Erythroblast (primary cell): ENCODE data around the gene RNF39.

Experiments used
- DNase-seq, 2 experiments: peaks; one replicate each; lab custom pipeline; 2025; lab: John Stamatoyannopoulos, UW
- GATA1 ChIP-seq: IDR thresholded peaks from 2 replicates; pipeline ENCODE4 v1.6.1; 2011; ENCODE audit warnings: low read depth, mild to moderate bottlenecking, control low read depth, low read length, moderate library complexity
- POLR2A ChIP-seq: IDR thresholded peaks from 2 replicates; pipeline ENCODE4 v1.6.1; 2011; ENCODE audit warnings: mild to moderate bottlenecking, low read length

The RNF39 gene

DNA sequence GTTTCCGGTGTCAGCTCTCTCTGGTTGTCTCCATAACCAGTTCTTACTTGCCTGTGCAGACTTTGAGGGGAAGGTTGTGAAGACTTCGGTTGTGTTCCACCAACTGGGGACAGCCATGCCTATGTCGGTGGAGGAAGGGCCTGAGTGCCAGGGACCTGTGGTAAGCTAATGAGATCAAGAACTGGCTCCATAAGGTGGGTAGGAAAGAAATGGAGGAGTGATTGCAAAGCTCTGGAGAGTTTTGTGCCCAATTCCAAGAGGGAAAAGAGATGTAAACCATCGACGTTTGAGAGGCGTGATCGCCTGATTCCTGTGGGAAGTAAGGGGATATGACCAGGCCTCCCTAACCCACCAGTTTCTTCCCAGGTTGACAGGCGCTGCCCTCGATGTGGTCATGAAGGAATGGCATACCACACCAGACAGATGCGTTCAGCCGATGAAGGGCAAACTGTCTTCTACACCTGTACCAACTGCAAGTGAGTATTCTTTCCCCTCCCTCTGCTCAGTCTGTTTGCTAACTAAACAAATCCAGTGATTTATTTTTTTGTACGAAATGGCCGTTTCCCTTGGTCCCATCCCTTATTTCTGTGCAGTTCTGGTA, 13.6 kb downstream of the RNF39 start:
- peak; percentile 38 to 65 for DNase-seq
- TF ChIP-seq POLR2A (no peak), GATA1 (no peak)

DNA sequence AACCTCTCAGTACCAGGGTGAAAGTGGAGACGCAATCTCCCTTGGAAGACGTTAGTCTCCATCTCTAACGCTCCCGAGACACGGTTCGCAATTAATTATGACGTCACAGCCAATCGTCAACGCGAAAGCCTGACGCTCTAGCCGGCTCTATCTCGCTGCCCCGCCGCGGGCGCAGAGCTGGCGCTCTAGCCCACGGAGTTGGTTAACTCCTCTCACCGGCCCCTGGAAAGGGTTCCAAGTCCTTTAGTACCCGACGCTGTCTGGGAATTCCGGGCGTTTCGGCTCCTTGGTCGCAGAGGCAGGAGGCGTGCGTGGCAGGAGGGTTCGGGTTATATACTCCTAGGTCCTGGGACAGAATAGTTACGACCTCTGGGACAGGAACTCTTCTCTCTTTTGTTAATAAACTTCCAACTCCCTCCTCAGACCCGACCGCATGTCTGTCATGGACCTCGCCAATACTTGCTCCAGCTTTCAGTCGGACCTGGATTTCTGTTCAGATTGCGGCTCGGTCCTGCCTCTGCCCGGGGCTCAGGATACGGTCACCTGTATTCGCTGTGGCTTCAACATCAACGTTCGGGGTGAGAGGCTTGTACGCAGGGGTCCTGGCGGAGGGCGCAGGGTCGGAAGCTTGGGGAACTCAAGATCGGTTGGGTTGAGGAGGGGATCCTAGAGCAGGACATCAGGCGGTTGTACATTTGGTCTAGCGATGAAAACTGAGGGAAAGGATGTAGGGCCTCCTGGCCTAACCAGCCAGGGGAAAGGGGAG, 14.3 kb downstream of the RNF39 start, which contains the start of gene POLR1H:
Gene POLR1H (plus strand): TSS at position 174 of the 766 bp plus-strand sequence. CDS start 260 bp downstream, at position 434.
- TF ChIP-seq POLR2A, result peak; percentile 99
- TF ChIP-seq GATA1, result no peak
- peak; percentile 96 to 97 for DNase-seq

DNA sequence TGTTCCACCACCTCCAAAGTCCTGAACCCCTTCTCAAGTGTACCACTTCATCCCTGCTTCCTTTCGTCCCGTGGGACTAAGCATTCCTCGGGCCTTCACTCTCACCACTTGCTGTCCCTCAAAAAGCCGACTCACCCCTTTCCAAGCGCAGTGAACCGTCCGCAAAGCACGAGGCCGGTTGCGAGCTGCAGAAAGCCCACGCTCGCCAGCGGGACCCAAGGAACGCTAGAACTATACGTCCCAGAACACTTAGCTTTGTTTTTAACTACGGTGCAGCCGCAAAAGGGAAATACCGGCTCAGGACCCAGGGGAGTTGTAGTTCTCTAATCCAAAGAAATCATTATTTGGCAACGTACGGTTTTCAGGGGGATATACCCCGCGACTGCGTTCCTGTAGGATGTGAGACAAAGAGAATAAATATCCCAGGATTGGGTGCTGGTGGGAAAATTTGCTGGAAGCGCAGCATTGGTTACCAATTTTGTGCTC, 14.9 kb downstream of the RNF39 start:
- TF ChIP-seq GATA1 (no peak), POLR2A (no peak)
- peak; percentile 72 to 79 for DNase-seq

DNA sequence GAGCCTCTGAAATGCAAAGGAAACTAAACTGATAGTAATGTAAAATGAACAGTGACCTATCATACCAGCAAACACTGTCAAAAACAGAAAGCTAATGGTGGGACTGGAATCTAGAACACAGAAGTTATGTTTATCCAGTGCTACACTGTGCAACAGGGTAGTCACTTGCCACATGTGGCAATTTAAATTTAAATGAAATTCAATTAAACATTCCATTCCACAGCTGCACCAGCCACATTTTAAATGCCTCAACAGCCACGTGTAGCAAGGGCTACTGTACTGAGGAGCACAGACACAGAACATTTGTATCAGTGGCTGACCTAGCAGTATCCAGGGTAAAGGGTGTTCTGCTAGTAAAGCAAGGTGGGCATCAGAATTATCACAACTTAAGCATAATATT, 20.1 kb downstream of the RNF39 start:
- no peak for TF ChIP-seq POLR2A
- no peak for TF ChIP-seq GATA1

DNA sequence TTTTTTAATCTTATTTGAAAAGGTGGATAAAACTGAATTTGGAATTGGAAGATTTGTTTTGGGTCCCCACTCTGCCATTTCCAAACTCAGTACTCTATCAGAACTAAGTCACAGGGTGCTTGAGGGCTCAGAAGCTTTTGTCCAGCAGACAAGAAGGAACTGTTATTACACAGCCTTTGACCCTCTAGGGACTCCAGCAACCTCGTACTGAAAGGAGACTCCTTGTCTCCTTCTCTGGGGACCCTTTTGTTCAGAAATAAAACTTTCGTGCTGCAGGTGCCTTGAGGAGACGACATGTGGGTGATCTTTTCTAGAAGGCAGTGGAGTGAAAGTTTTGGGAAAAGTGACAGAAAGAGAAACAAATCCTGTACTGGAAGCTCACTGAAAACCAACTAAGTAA, 21.9 kb downstream of the RNF39 start:
- DNase-seq, result no peak
- TF ChIP-seq POLR2A, result no peak
- no peak for TF ChIP-seq GATA1

More for the DNA sequence above, 20.1 kb downstream of the RNF39 start:
- no peak for DNase-seq

DNA sequence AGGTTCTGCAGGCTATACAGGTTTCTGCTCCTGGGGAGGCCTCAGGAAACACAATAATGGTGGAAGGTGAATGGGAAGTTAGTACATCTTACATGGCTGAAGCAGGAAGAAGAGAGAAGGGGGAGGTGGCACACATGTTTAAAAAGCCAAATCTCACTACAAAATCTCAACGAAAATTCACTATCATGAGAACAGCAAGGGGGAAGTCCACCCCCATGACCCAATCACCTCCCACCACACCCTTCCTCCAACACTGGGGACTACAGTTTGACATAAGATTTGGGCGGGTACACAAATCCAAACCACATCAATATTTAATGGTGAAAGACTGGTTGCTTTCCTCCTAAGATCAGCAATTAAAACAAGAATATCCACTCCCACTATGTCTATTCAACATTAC, 28.3 kb downstream of the RNF39 start:
- peak in 1 of 2 experiments; percentile 53 for DNase-seq
- no peak for TF ChIP-seq GATA1
- TF ChIP-seq POLR2A, result no peak

DNA sequence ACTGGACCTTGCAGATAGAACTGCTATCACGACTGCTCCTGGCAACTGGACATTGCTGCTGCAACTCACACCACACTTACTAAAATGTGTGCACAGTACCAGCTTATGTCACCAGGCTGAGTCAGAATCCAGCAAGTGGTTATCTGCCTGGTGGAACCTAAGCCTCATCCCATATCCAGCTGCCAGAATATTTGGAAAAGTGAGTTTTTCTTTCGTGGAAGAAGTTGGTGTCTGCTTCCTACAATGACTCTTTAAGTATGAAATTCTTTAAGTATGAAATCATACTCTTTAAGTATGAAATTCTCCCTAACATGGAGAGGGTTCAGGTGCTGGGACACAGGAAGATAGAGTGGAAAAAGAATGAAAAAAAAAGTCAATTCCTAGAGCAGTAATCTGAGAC, 30.9 kb downstream of the RNF39 start:
- DNase-seq, result peak in 1 of 2 experiments; percentile 15
- no peak for TF ChIP-seq POLR2A
- no peak for TF ChIP-seq GATA1

DNA sequence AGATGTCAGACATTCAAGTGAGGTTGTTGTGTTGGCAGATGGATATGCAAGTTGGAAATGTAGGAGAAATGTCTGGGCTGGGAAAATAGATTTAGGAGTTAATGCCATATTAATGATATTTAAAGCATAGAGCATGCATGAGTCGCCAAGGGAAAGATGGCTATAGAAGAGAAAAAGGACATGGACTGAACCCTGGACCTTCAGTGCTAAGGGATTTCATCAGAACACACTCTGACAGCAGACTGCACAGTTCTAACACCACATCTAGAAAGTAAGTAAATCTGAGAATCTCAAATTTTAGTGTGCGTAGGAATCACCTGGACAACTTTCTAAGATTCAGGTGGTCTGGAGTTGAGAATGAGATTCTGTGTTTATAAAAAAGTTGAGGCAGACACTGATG, 31.8 kb downstream of the RNF39 start:
- no peak for DNase-seq
- TF ChIP-seq GATA1 (no peak), POLR2A (no peak)

DNA sequence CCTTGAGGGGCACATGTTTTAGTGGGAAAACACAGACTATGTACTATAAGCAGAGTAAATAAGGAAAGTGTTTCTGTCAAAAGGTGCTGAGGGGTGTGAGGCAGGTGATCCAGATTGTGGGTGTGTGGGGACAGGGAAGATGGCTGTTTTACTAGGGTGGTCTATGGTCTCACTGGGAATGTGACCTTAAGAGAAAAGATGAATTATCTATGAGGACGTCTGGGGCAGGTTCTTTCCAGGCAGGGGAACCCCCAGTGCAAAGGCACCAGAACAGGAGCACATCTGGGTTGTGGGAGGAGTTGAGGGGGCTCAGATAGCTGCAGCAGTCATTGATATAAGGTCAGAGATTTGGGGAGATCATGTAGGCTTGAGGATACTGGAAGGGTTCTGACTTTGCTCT, 32.7 kb downstream of the RNF39 start:
- DNase-seq, result no peak
- TF ChIP-seq GATA1, result no peak
- no peak for TF ChIP-seq POLR2A

DNA sequence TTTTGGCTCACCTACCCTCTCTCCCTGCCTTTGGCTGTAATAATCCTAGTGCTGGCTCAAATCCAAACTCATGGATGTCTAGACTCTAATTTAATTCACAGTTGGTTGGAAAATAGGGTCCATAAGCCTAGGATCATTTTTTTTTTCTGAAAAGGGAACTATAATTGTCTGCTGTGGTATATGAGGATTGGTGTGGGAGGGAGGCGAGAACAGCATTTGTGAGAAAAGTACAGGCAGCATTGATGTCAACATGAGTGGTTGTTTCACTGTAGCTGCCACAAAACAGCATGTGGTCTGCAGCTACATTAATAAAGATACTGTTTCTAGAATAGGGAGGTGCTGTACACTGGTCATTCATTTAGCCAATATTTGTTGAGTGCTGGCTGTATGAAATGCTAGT, 33.1 kb downstream of the RNF39 start:
- TF ChIP-seq GATA1, result no peak
- no peak for TF ChIP-seq POLR2A
- no peak for DNase-seq

DNA sequence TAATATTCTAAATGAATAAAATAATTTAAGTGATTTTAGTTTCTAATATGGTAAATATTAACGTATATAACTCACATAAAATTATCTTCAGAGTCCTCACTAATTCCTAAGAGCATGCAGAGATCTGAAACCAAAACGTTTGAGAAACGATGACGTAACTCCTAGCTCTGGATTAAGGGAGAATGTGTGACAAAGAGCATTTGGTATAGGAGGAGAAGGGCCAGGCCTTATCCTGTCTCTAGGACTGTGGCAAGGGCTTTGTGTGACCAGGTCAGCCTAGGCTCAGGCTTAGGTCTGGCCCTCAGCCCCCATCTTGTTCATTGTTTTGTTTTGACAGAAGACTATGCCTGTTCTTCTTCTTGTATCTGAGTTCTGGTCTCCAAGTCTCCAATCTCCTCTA, 33.7 kb downstream of the RNF39 start:
- no peak for DNase-seq
- no peak for TF ChIP-seq POLR2A
- no peak for TF ChIP-seq GATA1

DNA sequence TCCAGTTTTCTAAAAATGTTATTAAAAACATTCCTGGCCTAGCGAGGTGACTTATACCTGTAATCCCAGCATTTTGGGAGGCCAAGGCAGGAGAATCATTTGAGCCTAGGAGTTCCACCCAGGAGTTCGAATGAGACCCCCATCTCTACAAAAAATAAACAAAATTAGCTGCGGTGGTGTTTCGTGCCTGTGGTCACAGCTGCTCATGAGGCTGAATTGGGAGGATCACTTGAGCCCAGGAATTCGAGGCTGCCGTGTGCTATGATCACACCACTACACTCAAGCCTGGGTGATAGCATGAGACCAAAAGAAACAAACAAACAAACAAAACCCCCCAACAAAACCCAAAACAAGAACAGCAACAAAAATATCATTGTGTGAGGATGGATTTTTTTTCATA, 34.3 kb downstream of the RNF39 start:
- no peak for DNase-seq
- TF ChIP-seq GATA1 (no peak), POLR2A (no peak)

DNA sequence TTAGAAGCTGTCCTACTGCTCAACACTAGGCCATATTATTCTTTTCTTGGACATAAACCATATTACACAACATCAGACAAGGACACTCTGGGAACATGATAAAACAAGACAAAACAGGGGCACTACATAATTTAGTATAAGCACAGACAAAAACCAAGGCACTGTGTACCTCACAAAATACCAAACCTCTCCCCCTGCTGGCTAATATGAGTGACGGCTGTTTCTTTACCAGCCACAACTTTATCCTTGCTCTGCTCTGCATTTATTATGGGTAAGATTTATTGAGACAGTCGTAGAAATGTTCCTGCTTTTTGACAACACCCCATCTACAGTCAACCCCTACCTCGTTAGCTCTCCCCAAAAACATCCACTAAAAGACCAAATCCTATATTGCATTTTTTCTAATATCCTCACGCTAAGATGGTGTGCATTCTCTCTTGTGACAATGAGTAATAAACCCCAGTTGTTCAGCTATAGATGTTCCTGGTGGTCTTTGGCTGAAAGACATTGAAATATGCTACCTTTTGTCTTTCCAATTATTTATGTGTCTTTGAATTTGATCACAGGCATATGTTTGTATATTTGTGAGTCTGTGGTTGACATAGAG, 38.3 kb downstream of the RNF39 start:
- no peak for TF ChIP-seq GATA1
- TF ChIP-seq POLR2A, result no peak
- peak; percentile 19 to 38 for DNase-seq

DNA sequence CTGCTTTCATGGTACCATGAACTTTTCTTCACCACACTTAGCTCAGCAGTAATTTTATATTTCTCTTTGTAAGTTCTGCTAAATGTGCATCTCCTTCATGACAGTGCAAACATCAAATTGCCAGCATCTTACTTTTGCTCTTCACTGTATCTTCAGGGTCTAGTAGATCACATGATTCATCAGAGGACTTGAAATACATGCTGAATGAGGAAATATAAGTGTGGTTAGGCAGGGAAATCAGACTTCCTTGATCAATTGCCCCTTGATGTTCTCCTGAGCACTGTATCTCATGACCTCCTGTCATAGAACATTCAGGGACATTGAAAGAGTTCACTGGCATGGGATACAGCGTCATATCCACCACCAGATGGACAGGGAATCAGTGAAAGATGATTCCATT, 39.8 kb downstream of the RNF39 start:
- TF ChIP-seq GATA1, result no peak
- TF ChIP-seq POLR2A, result no peak
- DNase-seq, result no peak

DNA sequence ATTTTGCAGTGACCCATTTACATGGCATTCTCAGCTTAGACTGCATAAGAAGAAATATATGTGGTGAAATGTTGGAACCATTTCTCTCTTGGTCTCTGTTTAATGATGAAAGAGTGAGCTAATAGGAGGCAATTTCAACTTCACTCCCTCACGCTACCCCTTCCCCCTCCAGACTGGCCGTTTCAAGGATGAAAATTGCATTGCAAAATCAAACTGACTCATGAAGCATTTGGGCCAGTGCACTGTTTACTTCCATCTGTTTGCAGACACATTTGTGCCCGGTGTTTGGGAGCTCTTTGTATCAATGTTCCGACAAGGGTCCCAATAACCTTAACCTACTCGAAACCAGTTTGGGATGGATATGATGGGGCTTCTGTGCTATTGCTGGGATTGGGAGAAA, 42.1 kb downstream of the RNF39 start:
- peak in 1 of 2 experiments; percentile 19 for DNase-seq
